PC-3 (cell line): ENCODE results near the gene PCK2.

Experiments used
- EZH2 ChIP-seq: fragments of 300-600 bp; sonication (generic); IDR thresholded peaks from one replicate; pipeline ENCODE4 v1.6.1; 2017; ENCODE audit warnings: antibody characterized with exemption, mild to moderate bottlenecking, low read length; ENCODE audit not compliant: unreplicated experiment
- TF ChIP-seq, protein P1 (sequence below): fragments of 300-600 bp; sonication (generic); conservative IDR thresholded peaks from 2 replicates; pipeline ENCODE4 v1.5.1; 2017; ENCODE audit warnings: antibody characterized with exemption, low read depth, mild to moderate bottlenecking, low read length

DNA sequence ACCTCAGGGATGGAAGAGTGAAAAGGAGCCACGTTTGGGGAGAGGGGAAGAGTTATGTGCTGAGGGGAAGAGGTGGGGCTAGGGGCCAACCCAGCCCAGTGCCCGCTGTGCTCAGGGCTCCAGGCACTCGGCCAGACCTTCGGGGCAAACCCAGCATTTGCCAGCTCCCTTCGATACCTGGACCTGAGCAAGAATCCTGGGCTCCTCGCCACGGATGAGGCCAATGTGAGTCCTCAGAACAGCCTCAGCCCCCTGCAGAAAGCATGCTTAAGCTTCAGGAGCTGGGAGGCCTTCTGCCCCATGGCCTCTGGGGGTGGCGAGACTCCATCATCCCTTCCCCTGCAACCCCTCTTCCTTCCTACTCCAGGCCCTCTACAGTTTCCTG, 37.3 kb upstream of the PCK2 start:
- no peak for TF ChIP-seq EZH2
- TF ChIP-seq, protein P1, sequence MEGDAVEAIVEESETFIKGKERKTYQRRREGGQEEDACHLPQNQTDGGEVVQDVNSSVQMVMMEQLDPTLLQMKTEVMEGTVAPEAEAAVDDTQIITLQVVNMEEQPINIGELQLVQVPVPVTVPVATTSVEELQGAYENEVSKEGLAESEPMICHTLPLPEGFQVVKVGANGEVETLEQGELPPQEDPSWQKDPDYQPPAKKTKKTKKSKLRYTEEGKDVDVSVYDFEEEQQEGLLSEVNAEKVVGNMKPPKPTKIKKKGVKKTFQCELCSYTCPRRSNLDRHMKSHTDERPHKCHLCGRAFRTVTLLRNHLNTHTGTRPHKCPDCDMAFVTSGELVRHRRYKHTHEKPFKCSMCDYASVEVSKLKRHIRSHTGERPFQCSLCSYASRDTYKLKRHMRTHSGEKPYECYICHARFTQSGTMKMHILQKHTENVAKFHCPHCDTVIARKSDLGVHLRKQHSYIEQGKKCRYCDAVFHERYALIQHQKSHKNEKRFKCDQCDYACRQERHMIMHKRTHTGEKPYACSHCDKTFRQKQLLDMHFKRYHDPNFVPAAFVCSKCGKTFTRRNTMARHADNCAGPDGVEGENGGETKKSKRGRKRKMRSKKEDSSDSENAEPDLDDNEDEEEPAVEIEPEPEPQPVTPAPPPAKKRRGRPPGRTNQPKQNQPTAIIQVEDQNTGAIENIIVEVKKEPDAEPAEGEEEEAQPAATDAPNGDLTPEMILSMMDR, result no peak
